HG03439 (cell line): Measurements from ENCODE around the gene EPRS1.
"Not testable (repeated sequence)": the region's sequence is repeated elsewhere in the genome, so short reads cannot be mapped to it uniquely, and the experiment has no call there.

ENCODE experiments used
- ATAC-seq: cut with Tn5 transposase; IDR thresholded peaks from one replicate; pipeline ENCODE4 v1.9.1; 2021; ENCODE audit warnings: mild to moderate bottlenecking, moderate library complexity; ENCODE audit not compliant: unreplicated experiment

Gene EPRS1

DNA sequence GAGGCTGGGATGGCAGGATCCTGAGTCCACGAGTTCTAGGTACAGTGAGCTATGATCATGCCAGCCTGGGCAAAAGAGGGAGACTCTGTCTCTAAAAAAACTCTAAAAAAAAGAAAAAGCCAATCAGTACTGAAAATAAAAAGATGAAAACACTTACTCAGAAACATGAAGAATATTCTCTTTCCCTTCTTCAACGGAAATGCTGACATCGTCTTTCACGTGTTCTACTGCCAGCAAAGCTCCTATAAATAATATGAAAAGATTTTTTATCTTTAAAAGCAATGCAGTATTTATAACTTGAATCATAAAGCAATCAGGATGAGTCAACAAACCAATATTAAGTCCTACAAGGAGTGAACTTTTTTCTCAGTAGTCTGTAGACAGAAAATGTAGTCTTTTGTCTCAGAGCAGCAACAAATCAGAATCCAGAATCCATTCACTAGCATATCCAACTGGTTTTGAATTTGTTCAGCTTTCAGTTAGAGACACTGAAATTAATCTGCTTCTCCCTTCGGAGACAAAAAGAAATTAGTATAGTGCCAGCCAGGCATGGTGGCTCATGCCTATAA is 6.2 kb downstream of the EPRS1 start:
- no peak for ATAC-seq

DNA sequence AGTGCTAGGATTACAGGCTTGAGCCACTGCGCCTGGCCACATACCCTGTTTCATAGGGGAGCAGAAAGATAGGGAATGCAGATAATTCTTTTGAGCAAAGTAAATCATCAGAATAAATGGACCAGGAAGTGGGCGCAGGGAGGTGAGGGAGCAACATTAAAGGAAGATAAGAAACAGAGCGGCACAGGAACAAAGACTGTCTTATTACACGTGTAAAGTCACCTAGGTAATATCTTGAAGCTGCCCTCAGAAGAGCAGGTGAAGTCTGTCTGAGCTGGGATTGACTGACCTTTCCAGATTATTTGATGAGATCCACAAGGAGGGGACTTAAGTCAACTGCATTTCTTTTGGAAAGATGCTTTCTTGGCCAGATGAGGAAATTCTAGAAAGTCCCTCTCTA is 7.7 kb downstream of the EPRS1 start:
- ATAC-seq = no peak

DNA sequence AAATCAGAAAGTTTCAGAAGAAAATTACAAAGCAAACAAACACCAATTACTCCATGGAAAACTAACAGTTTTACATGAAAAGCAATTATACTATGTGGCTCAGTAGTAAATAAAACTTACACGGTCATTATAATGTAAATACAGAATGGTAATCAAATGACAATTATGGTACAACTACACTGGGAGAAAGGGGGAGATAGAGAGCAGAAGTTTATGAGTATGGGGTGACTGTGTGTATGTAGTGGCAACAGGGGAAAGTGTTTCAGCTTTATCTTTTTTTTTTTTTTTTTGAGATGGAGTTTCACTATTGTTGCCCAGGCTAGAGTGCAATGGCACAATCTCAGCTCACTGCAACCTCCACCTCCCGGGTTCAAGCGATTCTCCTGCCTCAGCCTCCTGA is 8.5 kb downstream of the EPRS1 start:
- ATAC-seq = not testable (repeated sequence)

GRCh38 chr1:220032911-220033310 is 13.4 kb downstream of the EPRS1 start:
- no peak for ATAC-seq

DNA sequence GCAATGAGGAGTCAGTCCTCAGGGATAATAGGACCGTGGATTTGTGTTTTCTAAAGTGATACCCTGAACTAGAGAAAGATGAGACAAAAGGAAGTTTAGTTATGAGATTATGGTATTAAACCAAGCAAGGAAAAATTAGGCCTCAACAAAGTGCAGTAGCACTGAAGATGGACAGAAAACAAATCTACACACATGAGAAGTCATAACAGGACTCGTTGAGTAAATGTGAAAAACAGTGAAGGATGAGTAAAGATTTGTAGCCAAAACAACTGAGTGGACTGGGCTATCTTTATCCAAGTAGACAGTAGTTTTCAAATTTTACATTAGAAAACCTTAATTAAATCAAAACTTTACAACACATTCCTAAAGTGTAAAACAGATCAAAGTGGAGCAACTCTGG is 15.0 kb downstream of the EPRS1 start:
- ATAC-seq = no peak

DNA sequence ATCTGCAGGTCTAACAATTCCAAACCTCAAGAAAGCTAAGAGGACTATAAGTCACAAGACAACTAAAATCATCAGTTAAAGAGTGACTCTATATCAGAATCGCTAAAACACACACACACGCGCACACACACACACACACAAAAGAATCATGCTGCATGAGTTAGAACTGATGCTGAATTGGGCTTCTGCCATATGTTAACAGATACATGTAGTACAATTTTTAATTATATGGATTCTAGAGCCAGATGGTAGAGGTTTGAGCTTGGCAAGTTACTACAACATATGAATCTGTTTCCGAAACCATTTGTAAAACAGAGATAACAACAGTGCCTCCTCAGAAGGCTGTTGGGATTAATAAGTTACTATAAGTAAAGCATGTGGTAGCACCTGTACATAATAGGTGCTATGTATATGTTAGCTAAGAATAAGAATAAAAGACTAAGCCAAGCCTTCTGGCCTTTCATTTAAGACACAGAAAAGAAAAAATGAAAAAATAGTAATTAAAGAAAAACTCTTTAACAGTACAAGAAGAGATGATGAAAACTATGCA is 17.9 kb downstream of the EPRS1 start:
- no peak for ATAC-seq

DNA sequence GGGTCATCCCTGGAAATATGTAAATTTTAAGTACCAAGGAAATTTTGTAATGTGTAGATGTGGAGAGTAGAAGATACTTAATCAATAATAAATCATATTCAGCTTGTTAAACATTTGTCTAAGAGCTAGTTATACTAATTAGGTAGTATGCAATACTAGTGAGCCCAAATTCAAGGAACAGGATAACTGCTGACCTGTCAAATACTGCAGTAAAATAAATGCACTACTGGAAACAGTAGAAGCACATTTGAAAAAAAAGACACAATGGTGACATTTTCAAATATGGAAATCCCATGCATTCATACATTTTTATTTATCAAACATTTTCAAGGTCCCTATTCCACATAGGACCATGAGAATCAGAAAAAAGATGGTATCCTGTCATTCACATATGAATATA is 27.2 kb downstream of the EPRS1 start:
- ATAC-seq = no peak

DNA sequence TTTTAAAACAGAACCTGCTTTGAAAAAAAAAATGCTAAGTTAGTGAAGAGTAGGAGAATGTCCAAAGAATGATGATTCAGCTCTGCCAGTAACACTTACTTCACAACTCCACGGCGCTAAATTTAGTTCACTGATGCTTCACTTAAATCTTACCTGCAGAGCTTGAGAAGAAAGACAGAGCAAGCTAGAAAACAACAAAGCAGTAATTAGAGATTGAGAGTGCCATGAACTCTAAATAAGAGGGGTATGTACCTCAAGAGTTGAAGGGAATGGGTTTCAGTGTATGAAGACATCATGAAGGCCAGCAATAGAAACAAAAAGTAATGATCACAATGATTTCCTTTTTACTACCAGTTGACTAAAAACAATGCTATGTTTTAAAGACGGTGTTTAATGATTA is 32.8 kb downstream of the EPRS1 start:
- peak; percentile 48 for ATAC-seq

- ATAC-seq = no peak
Observed at GRCh38 chr1:220012259-220012658, 34.0 kb downstream of the EPRS1 start.

DNA sequence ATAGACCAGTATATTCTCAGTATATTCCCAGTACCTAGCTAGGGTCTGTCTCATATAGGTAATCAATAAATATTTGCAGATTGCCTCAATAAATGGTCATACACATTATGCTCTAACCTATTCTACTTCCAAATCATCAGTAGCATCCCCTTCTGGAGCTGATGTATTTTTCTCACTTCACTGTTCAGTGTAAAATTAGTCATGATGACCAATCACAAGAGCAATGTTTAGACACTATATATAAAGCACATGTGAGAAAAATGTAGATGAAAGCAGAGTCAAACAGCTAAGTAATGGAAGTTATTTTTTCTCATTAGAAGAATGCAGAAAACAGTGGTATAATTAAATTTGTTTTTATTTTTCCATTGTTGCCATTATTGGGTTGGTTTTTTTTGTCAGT is 34.7 kb downstream of the EPRS1 start:
- ATAC-seq = no peak

GRCh38 chr1:220007438-220007837 is 38.9 kb downstream of the EPRS1 start:
- ATAC-seq = no peak

DNA sequence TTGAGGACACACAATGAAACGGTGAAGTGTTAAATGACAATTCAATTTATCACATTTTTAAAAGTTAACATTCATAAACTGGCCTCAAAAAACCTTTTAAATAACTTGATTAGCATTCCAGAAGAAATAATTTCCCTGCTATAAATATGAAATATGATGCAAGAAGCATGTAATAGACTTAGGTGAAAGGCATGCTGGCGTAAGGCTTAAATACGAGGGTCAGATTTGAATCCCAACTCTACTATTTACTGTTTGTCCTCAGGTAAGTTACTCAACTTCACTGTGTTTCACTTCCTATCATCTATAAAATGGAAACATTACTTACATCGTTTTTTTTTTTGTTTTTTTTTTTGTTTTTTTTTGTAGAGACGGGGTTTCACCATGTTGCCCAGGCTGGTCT is 40.8 kb downstream of the EPRS1 start:
- no peak for ATAC-seq

DNA sequence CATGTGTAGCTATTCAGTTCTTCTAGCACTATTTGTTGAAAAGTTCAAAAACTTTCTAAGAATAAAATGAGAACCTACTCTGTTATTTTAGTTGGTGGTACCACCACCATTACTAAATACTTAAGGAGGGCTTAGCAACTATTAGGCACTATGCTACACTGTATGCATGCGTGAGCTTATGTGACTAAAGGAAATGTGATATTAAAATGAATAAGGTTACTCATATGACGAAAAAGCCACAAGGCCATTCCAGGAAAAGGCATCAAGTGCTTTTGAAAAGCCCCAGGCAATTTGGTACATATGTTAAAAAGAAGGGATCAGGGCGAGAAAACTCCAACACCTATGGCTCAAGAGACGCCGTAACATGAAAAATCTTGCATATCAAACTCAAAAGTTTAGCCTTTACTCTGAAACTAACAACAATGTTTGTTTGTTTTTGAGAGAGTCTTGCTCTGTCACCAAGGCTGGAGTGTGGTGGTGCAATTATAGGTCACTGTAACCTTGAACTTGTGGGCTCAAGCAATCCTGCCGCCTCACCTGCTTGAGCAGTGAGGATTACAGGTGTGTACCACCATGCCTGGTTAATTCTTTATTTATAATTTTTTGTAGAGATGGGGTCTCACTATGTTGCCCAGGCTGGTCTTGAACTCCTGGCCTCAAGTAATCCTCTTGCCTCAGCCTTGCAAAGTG is 42.5 kb downstream of the EPRS1 start:
- no peak for ATAC-seq

GRCh38 chr1:220003015-220003414 is 43.3 kb downstream of the EPRS1 start:
- no peak for ATAC-seq

GRCh38 chr1:220001095-220001501 is 45.2 kb downstream of the EPRS1 start:
- no peak for ATAC-seq

DNA sequence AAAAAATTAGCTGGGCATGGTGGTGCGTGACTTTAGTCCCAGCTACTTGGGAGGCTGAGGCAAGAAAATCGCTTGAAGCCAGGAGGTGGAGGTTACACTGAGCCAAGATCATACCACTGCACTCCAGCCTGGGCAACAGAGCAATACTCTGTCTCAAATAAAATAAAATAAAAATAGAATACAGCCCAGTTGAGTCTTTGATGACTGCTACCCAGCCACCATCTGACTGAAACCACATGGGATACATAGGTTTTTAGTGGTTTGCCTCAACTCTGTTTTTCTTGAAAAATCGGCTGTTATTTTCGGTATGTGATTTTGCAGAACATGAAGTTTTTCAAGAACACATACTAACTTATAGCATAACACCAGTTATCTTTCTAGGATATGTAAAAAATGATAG is 46.5 kb downstream of the EPRS1 start:
- ATAC-seq = no peak
